GM23248 (cell line): Measurements from ENCODE around the gene LCNL1. TPM values are rescaled to one million over a fixed set of nuclear protein-coding genes. Genes with fewer than 3 reads are reported as not detected.
"Not testable (repeated sequence)": the region's sequence is repeated elsewhere in the genome, so short reads cannot be mapped to it uniquely, and the experiment has no call there.

Experiments used
- DNase-seq: peaks from one replicate; pipeline ENCODE4 v3.0.0-alpha.2; 2015
- H2AFZ ChIP-seq: fragments of 200-600 bp; sonication (generic); 2 replicates; pipeline ENCODE4 v1.6.1; 2016; ENCODE audit warnings: antibody characterized with exemption
- H3F3A ChIP-seq: fragments of 200-600 bp; sonication (generic); 2 replicates; pipeline ENCODE4 v1.6.1; 2016; ENCODE audit warnings: mild to moderate bottlenecking, antibody characterized with exemption, mixed run types; ENCODE audit not compliant: insufficient read depth
- H3K27ac ChIP-seq: fragments of 200-600 bp; sonication (generic); 2 replicates; pipeline ENCODE4 v1.5.1; 2016; ENCODE audit warnings: mild to moderate bottlenecking
- H3K27me3 ChIP-seq: fragments of 200-600 bp; sonication (generic); replicated peaks from 2 replicates; pipeline ENCODE4 v1.6.1; 2016; ENCODE audit warnings: mild to moderate bottlenecking; ENCODE audit not compliant: insufficient read depth
- H3K36me3 ChIP-seq: fragments of 200-600 bp; sonication (generic); 2 replicates; pipeline ENCODE4 v1.6.1; 2016; ENCODE audit warnings: low read depth, mild to moderate bottlenecking
- H3K4me1 ChIP-seq: fragments of 200-600 bp; sonication (generic); 2 replicates; pipeline ENCODE4 v1.6.1; 2016; ENCODE audit warnings: mild to moderate bottlenecking; ENCODE audit not compliant: insufficient read depth
- H3K4me2 ChIP-seq: fragments of 200-600 bp; sonication (generic); one replicate; pipeline ENCODE4 v1.6.1; 2016; ENCODE audit warnings: mild to moderate bottlenecking; ENCODE audit not compliant: unreplicated experiment
- H3K4me3 ChIP-seq: fragments of 200-600 bp; sonication (generic); 2 replicates; pipeline ENCODE4 v1.5.1; 2016; ENCODE audit warnings: mild to moderate bottlenecking
- H3K79me2 ChIP-seq: fragments of 200-600 bp; sonication (generic); 2 replicates; pipeline ENCODE4 v1.6.1; 2016; ENCODE audit warnings: mild to moderate bottlenecking; ENCODE audit not compliant: insufficient read depth
- H3K9ac ChIP-seq: fragments of 200-600 bp; sonication (generic); 2 replicates; pipeline ENCODE4 v1.6.1; 2016; ENCODE audit warnings: mild to moderate bottlenecking
- H3K9me2 ChIP-seq: fragments of 200-600 bp; sonication (generic); 2 replicates; pipeline ENCODE4 v1.6.1; 2016; ENCODE audit warnings: mixed run types, mild to moderate bottlenecking, moderate library complexity; ENCODE audit not compliant: insufficient read depth
- H3K9me3 ChIP-seq: fragments of 200-600 bp; sonication (generic); one replicate; pipeline ENCODE4 v1.6.1; 2017; ENCODE audit warnings: low read depth
- H4K20me1 ChIP-seq: fragments of 200-600 bp; sonication (generic); 2 replicates; pipeline ENCODE4 v1.6.0; 2016; ENCODE audit not compliant: insufficient read depth
- EZH2 ChIP-seq: fragments of 200-600 bp; sonication (generic); IDR thresholded peaks from 2 replicates; pipeline ENCODE4 v1.6.1; 2018; ENCODE audit warnings: antibody characterized with exemption, mild to moderate bottlenecking; ENCODE audit not compliant: insufficient read depth, poor library complexity, severe bottlenecking
- EZH2phosphoT487 ChIP-seq: fragments of 200-600 bp; sonication (generic); IDR thresholded peaks from 2 replicates; pipeline ENCODE4 v1.6.1; 2018; ENCODE audit warnings: antibody characterized with exemption, moderate library complexity, mild to moderate bottlenecking, low read depth; ENCODE audit not compliant: insufficient read depth
- WGBS, 2 experiments: methylation state at CpG; one replicate each; pipeline ENCODE4 v1.1.6; 2015 to 2017; ENCODE audit warnings: low lambda C conversion rate in 2 of 2, low coverage in 1 of 2; ENCODE audit errors: missing lambda C conversion rate in 2 of 2; 5-methylcytosine and 5-hydroxymethylcytosine counted together
- in situ Hi-C: fragments of 300-500 bp; cut with MboI; formaldehyde crosslinking; loops from 2 replicates; pipeline ENCODE4 v1.15.0; 2020
- polyA plus RNA-seq: library from polyadenylated mRNA; unstranded; fragments of >200 nt; fragmentation: Nextera tagmentation; extraction: Ambion mirVana; gene quantifications from 2 replicates; pipeline ENCODE4 v1.2.1, GENCODE V29; 2016
- total RNA-seq: library from RNA; depleted of rRNA; stranded (reverse); fragments of >200 nt; shearing (Covaris generic); gene quantifications from 2 replicates; pipeline ENCODE4 v1.2.3, GENCODE V29; 2014

The LCNL1 gene
- total and polyA plus RNA-seq, 2 experiments from 2014 or later = not detected

GRCh38 chr9:137030006-137030405 lies 47.2 kb downstream of the LCNL1 start:
- in situ Hi-C loops = loop anchor here (10.0 kb wide), 1 partner anchor 255 kb away; no protein-coding TSS in a partner anchor
- 63 to 74% methylated on average over 10 to 15 of the region's 15 CpGs for WGBS, 2 experiments
- no peaks in the 10 kb centered on the region for H3K79me2 ChIP-seq

GRCh38 chr9:137030538-137031527 lies 48.0 kb downstream of the LCNL1 start:
- TF ChIP-seq EZH2phosphoT487 = no peak
- TF ChIP-seq EZH2 = no peak
- Histone ChIP-seq H3K9ac (no peak overlapping the region), H3K9me2 (no peaks in the 10 kb centered on the region), H3K27ac (no peak overlapping the region), H2AFZ (no peak overlapping the region), H3K27me3 (no peaks in the 10 kb centered on the region), H3K79me2 (no peaks in the 10 kb centered on the region), H3K4me1 (no peaks in the 10 kb centered on the region), H4K20me1 (no peaks in the 10 kb centered on the region), H3K36me3 (no peaks in the 10 kb centered on the region), H3K4me2 (no peak overlapping the region), H3K9me3 (no peaks in the 10 kb centered on the region), H3K4me3 (no peak overlapping the region), H3F3A (no peaks in the 10 kb centered on the region)
- in situ Hi-C loops = loop anchor here (10.0 kb wide), 1 partner anchor 256 kb away; no protein-coding TSS in a partner anchor
- WGBS, 2 experiments = 89 to 93% methylated on average over 65 of the region's 65 CpGs
- no peak for DNase-seq

More at GRCh38 chr9:137030006-137030405, 47.2 kb downstream of the LCNL1 start:
- no peaks in the 10 kb centered on the region for H3F3A ChIP-seq
- H3K4me1 ChIP-seq = no peaks in the 10 kb centered on the region
- no peaks in the 10 kb centered on the region for H3K9me2 ChIP-seq
- no peak for TF ChIP-seq EZH2
- no peak for TF ChIP-seq EZH2phosphoT487
- H3K4me3 ChIP-seq = no peak overlapping the region
- H4K20me1 ChIP-seq = no peaks in the 10 kb centered on the region
- no peak overlapping the region for H2AFZ ChIP-seq
- H3K27ac ChIP-seq = no peak overlapping the region
- DNase-seq = no peak
- no peak overlapping the region for H3K4me2 ChIP-seq
- H3K9ac ChIP-seq = no peak overlapping the region
- no peaks in the 10 kb centered on the region for H3K27me3 ChIP-seq
- no peaks in the 10 kb centered on the region for H3K9me3 ChIP-seq
- no peaks in the 10 kb centered on the region for H3K36me3 ChIP-seq

GRCh38 chr9:137031904-137032640 lies 49.3 kb downstream of the LCNL1 start, which contains the start of gene FUT7:
FUT7 (minus strand) TSS chr9:137032088; CDS start chr9:137031991, 97 bp downstream.
- Histone ChIP-seq H3K27me3 (no peaks in the 10 kb centered on the region), H3K4me2 (no peak within 1 kb of the TSS), H4K20me1 (no peaks in the 10 kb centered on the region), H3K36me3 (no peaks in the 10 kb centered on the region), H3K79me2 (no peaks in the 10 kb centered on the region), H3F3A (no peaks in the 10 kb centered on the region), H3K27ac (no peak within 1 kb of the TSS), H2AFZ (no peak within 1 kb of the TSS), H3K9me3 (no peaks in the 10 kb centered on the region), H3K4me3 (no peak within 1 kb of the TSS), H3K9me2 (no peaks in the 10 kb centered on the region), H3K4me1 (no peaks in the 10 kb centered on the region), H3K9ac (no peak within 1 kb of the TSS)
- WGBS, 2 experiments = 71 to 75% methylated on average over 12 to 16 of the region's 16 CpGs
- no peak for DNase-seq
- TF ChIP-seq EZH2 (no peak), EZH2phosphoT487 (no peak)
- in situ Hi-C loops = loop anchor here (10.0 kb wide), 1 partner anchor 257 kb away; no protein-coding TSS in a partner anchor

GRCh38 chr9:137032858-137033257 lies 50.1 kb downstream of the LCNL1 start:
- Histone ChIP-seq H3K4me1 (no peaks in the 10 kb centered on the region), H3K27me3 (no peaks in the 10 kb centered on the region), H3K36me3 (no peaks in the 10 kb centered on the region), H3K79me2 (no peaks in the 10 kb centered on the region), H4K20me1 (no peaks in the 10 kb centered on the region), H2AFZ (no peak overlapping the region), H3K4me2 (no peak overlapping the region), H3K4me3 (no peak overlapping the region), H3K9me3 (no peaks in the 10 kb centered on the region), H3K9ac (no peak overlapping the region), H3F3A (no peaks in the 10 kb centered on the region), H3K27ac (no peak overlapping the region), H3K9me2 (no peaks in the 10 kb centered on the region)
- DNase-seq = no peak
- WGBS, 2 experiments = 89% methylated on average over 8 to 10 of the region's 10 CpGs
- TF ChIP-seq EZH2 = no peak
- no peak for TF ChIP-seq EZH2phosphoT487
- in situ Hi-C loops = loop anchor here (10.0 kb wide), 1 partner anchor 258 kb away; no protein-coding TSS in a partner anchor

GRCh38 chr9:137033481-137033880 lies 50.7 kb downstream of the LCNL1 start:
- not testable (repeated sequence) for H3K27me3 ChIP-seq, H3K9me3 ChIP-seq, H3K4me3 ChIP-seq, H3K27ac ChIP-seq, H3K9ac ChIP-seq, H3K4me2 ChIP-seq, H3K9me2 ChIP-seq, DNase-seq, H3K79me2 ChIP-seq, H3K36me3 ChIP-seq, H4K20me1 ChIP-seq, H3K4me1 ChIP-seq, H2AFZ ChIP-seq, H3F3A ChIP-seq
- 87 to 94% methylated on average over 5 of the region's 5 CpGs for WGBS, 2 experiments
- in situ Hi-C loops = loop anchor here (10.0 kb wide), 1 partner anchor 259 kb away; no protein-coding TSS in a partner anchor
